Stimulated activated CD8-positive, alpha-beta memory T cell treated with anti-CD3 and anti-CD28 coated beads, Interleukin-12 subunit alpha, Interleukin-12 subunit beta, amount 100 ng/mL, for 1 hour (primary cell): ENCODE measurements around the gene GPRC5C.
"Not testable (repeated sequence)": the region's sequence is repeated elsewhere in the genome, so short reads cannot be mapped to it uniquely, and the experiment has no call there.

Experiments used
- DNase-seq: peaks from one replicate; pipeline ENCODE4 v3.0.0-alpha.2; 2020; ENCODE audit warnings: low read depth

Gene GPRC5C

GRCh38 chr17:74474043-74474792 is 42.3 kb downstream of the GPRC5C start:
- DNase-seq = no peak

- DNase-seq = no peak
Measured at GRCh38 chr17:74475189-74475588, 43.3 kb downstream of the GPRC5C start.

GRCh38 chr17:74477411-74477810 is 45.5 kb downstream of the GPRC5C start:
- no peak for DNase-seq

GRCh38 chr17:74478420-74479100 is 46.7 kb downstream of the GPRC5C start:
- no peak for DNase-seq

GRCh38 chr17:74480290-74480689 is 48.4 kb downstream of the GPRC5C start:
- no peak for DNase-seq

GRCh38 chr17:74481621-74482020 is 49.7 kb downstream of the GPRC5C start:
- DNase-seq = no peak

DNA sequence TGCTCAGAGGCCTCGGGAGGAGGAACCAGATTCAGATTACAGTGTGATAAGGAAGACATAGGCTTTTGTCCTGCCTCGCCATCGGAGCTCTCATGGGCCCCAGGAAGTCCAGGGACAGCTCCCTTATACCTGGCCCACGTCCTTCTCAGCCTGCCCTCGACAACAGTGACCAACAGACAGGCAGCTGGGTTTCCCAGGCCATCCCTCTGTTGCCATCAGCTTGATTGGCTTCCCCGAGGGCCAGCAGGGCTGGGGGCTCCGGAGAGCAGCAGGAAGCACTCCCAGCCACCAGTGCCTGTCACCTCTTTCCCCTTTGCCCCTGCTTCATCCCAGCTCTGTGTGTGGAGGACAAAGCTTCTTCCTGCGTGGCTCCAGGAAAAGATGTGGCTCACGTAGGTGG is 52.2 kb downstream of the GPRC5C start:
- no peak for DNase-seq

- DNase-seq = no peak
Measured at GRCh38 chr17:74485022-74485743, 53.3 kb downstream of the GPRC5C start.

GRCh38 chr17:74485841-74486240 is 54.0 kb downstream of the GPRC5C start:
- DNase-seq = no peak

GRCh38 chr17:74488276-74488675 is 56.4 kb downstream of the GPRC5C start:
- not testable (repeated sequence) for DNase-seq

- no peak for DNase-seq
Measured at GRCh38 chr17:74490716-74491115, 58.8 kb downstream of the GPRC5C start.

GRCh38 chr17:74491626-74492025 is 59.7 kb downstream of the GPRC5C start:
- DNase-seq = no peak

DNA sequence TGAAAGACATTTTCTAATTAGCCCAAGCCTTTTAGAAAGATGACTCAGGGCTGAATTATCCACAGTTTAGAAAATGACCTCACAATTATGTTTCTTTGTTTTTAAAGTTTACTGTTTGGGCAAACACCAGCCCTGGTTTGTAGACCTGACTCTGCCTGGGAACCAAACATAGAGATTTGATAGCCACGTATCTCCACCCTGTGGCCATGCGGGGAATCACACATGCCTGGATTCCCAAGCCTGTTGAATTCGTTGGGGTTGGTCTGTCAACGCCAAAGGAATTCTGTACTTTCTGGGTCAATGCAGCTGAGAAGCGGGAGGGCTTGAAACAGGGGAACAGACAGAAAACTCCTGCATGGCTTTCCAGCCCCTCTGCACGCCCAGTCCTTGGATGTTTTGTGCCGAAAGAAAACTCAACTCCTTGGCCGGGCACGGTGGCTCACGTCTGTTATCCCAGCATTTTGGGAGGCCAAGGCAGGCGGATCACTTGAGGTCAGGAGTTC is 61.5 kb downstream of the GPRC5C start:
- peak; percentile 58 for DNase-seq
